PC-9 (cell line): ENCODE results near the gene TOX3. TPM values are rescaled to one million over a fixed set of nuclear protein-coding genes. Genes with fewer than 3 reads are reported as not detected.

Source experiments
- BruUV-seq: library from RNA; stranded (reverse); fragments of 400-500 nt; replicated peaks from 2 replicates; lab custom pipeline; 2021; lab: Mats Ljungman, UMichigan
- CTCF ChIA-PET: fragments of 300-600 bp; sonication (Branson Sonifier 250); formaldehyde crosslinking; loops from one replicate; lab custom pipeline; 2022; ENCODE audit warnings: antibody characterized with exemption; lab: Charles Lee
- POLR2A ChIA-PET: fragments of 300-600 bp; sonication (Branson Sonifier 250); formaldehyde crosslinking; loops from one replicate; lab custom pipeline; 2022; ENCODE audit warnings: antibody characterized with exemption; ENCODE audit not compliant: unreplicated experiment; lab: Charles Lee
- DNase-seq, 2 experiments: peaks; one replicate each; pipeline versions ENCODE4 v3.0.0 to v3.0.0-alpha.2; 2015 to 2022; ENCODE audit warnings: mixed read lengths in 1 of 2
- H2AFZ ChIP-seq: fragments of 200-600 bp; sonication (generic); 2 replicates; pipeline ENCODE4 v1.8.1; 2017; ENCODE audit warnings: antibody characterized with exemption
- H3F3A ChIP-seq: fragments of 200-600 bp; sonication (generic); 2 replicates; pipeline ENCODE4 v1.8.1; 2017; ENCODE audit warnings: antibody characterized with exemption, mild to moderate bottlenecking, low read depth; ENCODE audit not compliant: insufficient read depth
- H3K27ac ChIP-seq: fragments of 200-600 bp; sonication (generic); 2 replicates; pipeline ENCODE4 v1.6.1; 2016; ENCODE audit warnings: mixed run types
- H3K27me3 ChIP-seq: fragments of 200-600 bp; sonication (generic); 2 replicates; pipeline ENCODE4 v1.6.1; 2016; ENCODE audit warnings: low read depth, mixed run types; ENCODE audit not compliant: insufficient read depth
- H3K36me3 ChIP-seq: fragments of 200-600 bp; sonication (generic); 2 replicates; pipeline ENCODE4 v1.6.1; 2016; ENCODE audit warnings: low read depth, mixed run types
- H3K4me1 ChIP-seq: fragments of 200-600 bp; sonication (generic); replicated peaks from 2 replicates; pipeline ENCODE4 v1.6.1; 2016; ENCODE audit warnings: mixed run types; ENCODE audit not compliant: insufficient read depth
- H3K4me2 ChIP-seq: fragments of 200-600 bp; sonication (generic); 2 replicates; pipeline ENCODE4 v1.6.1; 2017; ENCODE audit warnings: mixed run types
- H3K4me3 ChIP-seq: fragments of 200-600 bp; sonication (generic); 2 replicates; pipeline ENCODE4 v1.6.1; 2016; ENCODE audit warnings: mixed run types
- H3K79me2 ChIP-seq: fragments of 200-600 bp; sonication (generic); 2 replicates; pipeline ENCODE4 v1.6.1; 2017; ENCODE audit warnings: low read depth, mixed run types
- H3K9me2 ChIP-seq: fragments of 200-600 bp; sonication (generic); 2 replicates; pipeline ENCODE4 v1.8.1; 2017; ENCODE audit warnings: mild to moderate bottlenecking; ENCODE audit not compliant: insufficient read depth
- H3K9me3 ChIP-seq: fragments of 200-600 bp; sonication (generic); 2 replicates; pipeline ENCODE4 v1.8.1; 2016; ENCODE audit warnings: low read depth; ENCODE audit not compliant: insufficient read depth
- H4K20me1 ChIP-seq: fragments of 200-600 bp; sonication (generic); 2 replicates; pipeline ENCODE4 v1.8.1; 2017; ENCODE audit not compliant: insufficient read depth
- EZH2 ChIP-seq: fragments of 200-600 bp; sonication (generic); IDR thresholded peaks from 2 replicates; pipeline ENCODE4 v1.8.0; 2017; ENCODE audit warnings: antibody characterized with exemption, low read depth
- intact Hi-C: fragments of 100-400 bp; cut with micrococcal nuclease; formaldehyde crosslinking; loops from one replicate; pipeline ENCODE4 v1.10.0; 2022; ENCODE audit not compliant: unreplicated experiment
- total RNA-seq: library from RNA; stranded (reverse); gene quantifications from 2 replicates; pipeline ENCODE4 v1.2.3, GENCODE V29; 2021
- TF ChIP-seq, protein P1 (sequence below): fragments of 200-600 bp; sonication (generic); conservative IDR thresholded peaks from 2 replicates; pipeline ENCODE4 v1.6.1; 2017; ENCODE audit warnings: mixed run types, antibody characterized with exemption, mild to moderate bottlenecking, moderate library complexity

The TOX3 gene
- total RNA-seq, 1 experiment from 2014 or later = not detected

DNA sequence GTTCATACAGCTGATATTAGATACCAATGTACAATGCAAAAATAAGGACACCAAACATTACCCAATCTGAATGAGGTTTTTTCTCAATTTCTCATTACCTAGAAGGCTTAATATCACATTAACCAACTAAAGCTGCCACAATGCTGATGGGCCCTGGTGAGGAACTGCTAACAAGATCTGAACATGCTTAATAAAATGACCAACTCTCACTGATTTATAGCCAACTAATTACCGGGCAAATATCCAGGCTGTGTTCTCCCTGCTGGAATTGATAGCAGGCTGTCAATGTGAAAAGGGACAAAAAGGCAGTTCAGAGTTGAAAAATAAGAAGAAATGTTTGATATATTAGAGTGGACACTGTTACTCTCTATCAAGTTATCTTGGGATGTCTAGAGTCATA lies 124.6 kb downstream of the TOX3 start:
- intact Hi-C loops = no loop called here
- Histone ChIP-seq H3K4me2 (no peak overlapping the region), H3K27me3 (no peaks in the 10 kb centered on the region), H4K20me1 (no peaks in the 10 kb centered on the region), H3K36me3 (no peaks in the 10 kb centered on the region), H3K9me3 (no peaks in the 10 kb centered on the region), H2AFZ (no peak overlapping the region), H3F3A (no peaks in the 10 kb centered on the region), H3K4me3 (no peak overlapping the region), H3K79me2 (no peaks in the 10 kb centered on the region), H3K27ac (no peak overlapping the region), H3K9me2 (no peaks in the 10 kb centered on the region), H3K4me1 (no peaks in the 10 kb centered on the region)
- ChIA-PET POLR2A (no interaction called here), CTCF (no interaction called here)
- DNase-seq = no peak
- BruUV-seq = no TSS peak
- TF ChIP-seq, protein P1, sequence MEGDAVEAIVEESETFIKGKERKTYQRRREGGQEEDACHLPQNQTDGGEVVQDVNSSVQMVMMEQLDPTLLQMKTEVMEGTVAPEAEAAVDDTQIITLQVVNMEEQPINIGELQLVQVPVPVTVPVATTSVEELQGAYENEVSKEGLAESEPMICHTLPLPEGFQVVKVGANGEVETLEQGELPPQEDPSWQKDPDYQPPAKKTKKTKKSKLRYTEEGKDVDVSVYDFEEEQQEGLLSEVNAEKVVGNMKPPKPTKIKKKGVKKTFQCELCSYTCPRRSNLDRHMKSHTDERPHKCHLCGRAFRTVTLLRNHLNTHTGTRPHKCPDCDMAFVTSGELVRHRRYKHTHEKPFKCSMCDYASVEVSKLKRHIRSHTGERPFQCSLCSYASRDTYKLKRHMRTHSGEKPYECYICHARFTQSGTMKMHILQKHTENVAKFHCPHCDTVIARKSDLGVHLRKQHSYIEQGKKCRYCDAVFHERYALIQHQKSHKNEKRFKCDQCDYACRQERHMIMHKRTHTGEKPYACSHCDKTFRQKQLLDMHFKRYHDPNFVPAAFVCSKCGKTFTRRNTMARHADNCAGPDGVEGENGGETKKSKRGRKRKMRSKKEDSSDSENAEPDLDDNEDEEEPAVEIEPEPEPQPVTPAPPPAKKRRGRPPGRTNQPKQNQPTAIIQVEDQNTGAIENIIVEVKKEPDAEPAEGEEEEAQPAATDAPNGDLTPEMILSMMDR = no peak
- no peak for TF ChIP-seq EZH2

- Histone ChIP-seq H4K20me1 (no peaks in the 10 kb centered on the region), H3K9me3 (no peaks in the 10 kb centered on the region), H3F3A (no peaks in the 10 kb centered on the region), H3K27ac (no peak overlapping the region), H3K36me3 (no peaks in the 10 kb centered on the region), H3K4me3 (no peak overlapping the region), H3K79me2 (no peaks in the 10 kb centered on the region), H3K9me2 (no peaks in the 10 kb centered on the region), H3K4me2 (no peak overlapping the region), H3K27me3 (no peaks in the 10 kb centered on the region), H3K4me1 (no peaks in the 10 kb centered on the region), H2AFZ (no peak overlapping the region)
- TF ChIP-seq, protein P1 = no peak
- no peak for TF ChIP-seq EZH2
- BruUV-seq = no TSS peak
- no peak for DNase-seq
- POLR2A ChIA-PET = no interaction called here
- intact Hi-C loops = no loop called here
- CTCF ChIA-PET = no interaction called here
These were observed 128.7 kb downstream of the TOX3 start for GRCh38 chr16:52418201-52418600.

DNA sequence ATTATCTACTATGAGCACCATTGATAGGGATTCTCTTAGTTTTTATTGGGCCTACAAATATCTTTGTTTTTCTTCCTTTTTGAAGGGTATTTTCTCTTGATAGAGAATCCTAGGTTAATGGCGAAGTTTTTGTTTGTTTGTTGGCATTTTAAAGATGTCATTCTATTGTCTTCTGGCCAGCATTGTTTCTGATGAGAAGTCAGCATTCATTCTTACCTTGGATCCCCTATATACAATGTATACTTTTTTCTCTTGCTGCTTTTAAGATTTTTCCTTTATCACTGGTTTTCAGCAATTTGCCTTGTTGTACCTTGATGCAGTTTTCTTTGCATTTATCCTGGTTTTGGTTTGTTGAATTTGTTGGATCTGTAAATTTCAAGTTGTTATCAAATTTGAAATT lies 130.1 kb downstream of the TOX3 start:
- no TSS peak for BruUV-seq
- no peaks in the 10 kb centered on the region for H3K36me3 ChIP-seq
- CTCF ChIA-PET = no interaction called here

More for the DNA sequence above, 130.1 kb downstream of the TOX3 start:
- Histone ChIP-seq H3F3A (no peaks in the 10 kb centered on the region), H3K27ac (no peak overlapping the region), H2AFZ (no peak overlapping the region), H4K20me1 (no peaks in the 10 kb centered on the region), H3K9me2 (no peaks in the 10 kb centered on the region), H3K9me3 (no peaks in the 10 kb centered on the region), H3K4me2 (no peak overlapping the region), H3K79me2 (no peaks in the 10 kb centered on the region), H3K4me3 (no peak overlapping the region), H3K27me3 (no peaks in the 10 kb centered on the region), H3K4me1 (no peaks in the 10 kb centered on the region)
- intact Hi-C loops = no loop called here
- TF ChIP-seq, protein P1 = no peak
- TF ChIP-seq EZH2 = no peak
- DNase-seq = no peak
- POLR2A ChIA-PET = no interaction called here
